ENCODE data around the gene ZBP1. TPM values are rescaled to one million over a fixed set of nuclear protein-coding genes. Genes with fewer than 3 reads are reported as not detected.

The ZBP1 gene
- total and polyA plus RNA-seq, 10 of the 15 experiments (the other 5 are each of a cell fraction or from before 2014, with no cell fraction given), result 0.93 to 10.6 (median 4.8) TPM

- TF ChIP-seq, protein P1, sequence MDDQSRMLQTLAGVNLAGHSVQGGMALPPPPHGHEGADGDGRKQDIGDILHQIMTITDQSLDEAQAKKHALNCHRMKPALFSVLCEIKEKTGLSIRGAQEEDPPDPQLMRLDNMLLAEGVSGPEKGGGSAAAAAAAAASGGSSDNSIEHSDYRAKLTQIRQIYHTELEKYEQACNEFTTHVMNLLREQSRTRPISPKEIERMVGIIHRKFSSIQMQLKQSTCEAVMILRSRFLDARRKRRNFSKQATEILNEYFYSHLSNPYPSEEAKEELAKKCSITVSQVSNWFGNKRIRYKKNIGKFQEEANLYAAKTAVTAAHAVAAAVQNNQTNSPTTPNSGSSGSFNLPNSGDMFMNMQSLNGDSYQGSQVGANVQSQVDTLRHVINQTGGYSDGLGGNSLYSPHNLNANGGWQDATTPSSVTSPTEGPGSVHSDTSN (IDR thresholded peaks at IDR 0.05; ENCODE audit: insufficient replicate concordance, low read depth, low read length), result no peak
- TF ChIP-seq, protein P2, sequence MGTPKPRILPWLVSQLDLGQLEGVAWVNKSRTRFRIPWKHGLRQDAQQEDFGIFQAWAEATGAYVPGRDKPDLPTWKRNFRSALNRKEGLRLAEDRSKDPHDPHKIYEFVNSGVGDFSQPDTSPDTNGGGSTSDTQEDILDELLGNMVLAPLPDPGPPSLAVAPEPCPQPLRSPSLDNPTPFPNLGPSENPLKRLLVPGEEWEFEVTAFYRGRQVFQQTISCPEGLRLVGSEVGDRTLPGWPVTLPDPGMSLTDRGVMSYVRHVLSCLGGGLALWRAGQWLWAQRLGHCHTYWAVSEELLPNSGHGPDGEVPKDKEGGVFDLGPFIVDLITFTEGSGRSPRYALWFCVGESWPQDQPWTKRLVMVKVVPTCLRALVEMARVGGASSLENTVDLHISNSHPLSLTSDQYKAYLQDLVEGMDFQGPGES (IDR thresholded peaks at IDR 0.05), result no peak
- TF ChIP-seq NFYA (IDR thresholded peaks at IDR 0.05; ENCODE audit: borderline replicate concordance, low read depth, low read length) (no peak), HDGF (IDR thresholded peaks at IDR 0.05) (no peak), RBBP5 (conservative IDR thresholded peaks at IDR 0.05) (no peak), ASH2L (IDR thresholded peaks at IDR 0.05; ENCODE audit: borderline replicate concordance, low read depth) (no peak)
These were observed 43.6 kb upstream of the ZBP1 start (continued) for GRCh38 chr20:57663681-57664451.

DNA sequence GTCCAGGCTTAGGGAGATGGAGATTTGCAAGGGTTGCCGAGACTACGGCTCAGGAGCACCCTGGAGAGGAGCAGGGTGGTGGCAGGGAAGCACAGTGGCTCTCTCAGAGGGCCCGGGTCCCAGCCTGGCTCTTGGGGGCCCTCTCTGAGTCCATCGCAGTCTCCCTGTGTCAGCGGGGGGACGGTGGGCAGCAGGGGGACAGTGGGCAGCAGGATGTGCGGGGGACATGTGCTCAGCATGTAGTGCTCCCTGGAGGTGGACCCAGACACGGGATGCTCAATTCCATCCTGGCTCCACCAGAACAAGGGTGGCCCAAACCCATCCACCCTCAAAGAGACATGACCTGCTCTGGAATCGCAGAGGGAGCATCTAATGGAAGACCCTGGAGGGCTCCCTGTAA, 43.0 kb upstream of the ZBP1 start:
- Histone ChIP-seq H3K4me1 (ENCODE audit: control insufficient read depth, insufficient read depth, low read length) (no peaks in the 10 kb centered on the region), H4K20me1 (ENCODE audit: control insufficient read depth, insufficient read depth) (no peaks in the 10 kb centered on the region), H3K4me2 (ENCODE audit: control insufficient read depth, insufficient read depth) (no peak overlapping the region), H3K9me3 (replicated peaks; ENCODE audit: control insufficient read depth, insufficient read depth, low read length) (no peaks in the 10 kb centered on the region), H2AFZ (ENCODE audit: control insufficient read depth, low read depth, low read length) (no peak overlapping the region), H3K27ac (ENCODE audit: control insufficient read depth, insufficient read depth) (no peak overlapping the region), H3K36me3 (ENCODE audit: control insufficient read depth in 2 of 2, insufficient read depth in 2 of 2, low read length in 1 of 2) (no peaks in the 10 kb centered on the region), H3K27me3 (replicated peaks in 1 of 2; ENCODE audit: control insufficient read depth in 2 of 2, insufficient read depth in 2 of 2, low read length in 1 of 2) (no peaks in the 10 kb centered on the region), H3K4me3 (no peak overlapping the region), H3K79me2 (ENCODE audit: control insufficient read depth, insufficient read depth, low read length) (no peaks in the 10 kb centered on the region), H3K9ac (ENCODE audit: control insufficient read depth, insufficient read depth, low read length) (no peak overlapping the region)
- intact Hi-C loops (cut with micrococcal nuclease; ENCODE audit: unreplicated experiment) (no loop called here), in situ Hi-C loops (cut with MboI) (no loop called here)
- ChIA-PET SMC1A (ENCODE audit: uncharacterized antibody, unreplicated experiment) (no interaction called here), CTCF (no interaction called here), RAD21 (ENCODE audit: unreplicated experiment) (no interaction called here), POLR2A (no interaction called here)
- no peak for ATAC-seq
- TF ChIP-seq USF1 (IDR thresholded peaks at IDR 0.05; ENCODE audit: borderline replicate concordance, extremely low read length, insufficient read depth, low read depth, low read length) (no peak), ZNF24 (IDR thresholded peaks at IDR 0.05) (no peak)
- BruUV-seq (replicated peaks), result no TSS peak
- FAIRE-seq, result no peak
- 68% methylated on average over 8 of the region's 9 CpGs for WGBS (ENCODE audit: insufficient coverage, insufficient replicate concordance, low lambda C conversion rate, missing lambda C conversion rate)
- no peak for DNase-seq (ENCODE audit: low read depth, low spot score)
